GM18868 (cell line): ENCODE measurements around the gene CD58.

Experiments used
- ATAC-seq: cut with Tn5 transposase; IDR thresholded peaks from one replicate; pipeline ENCODE4 v1.9.1; 2021; ENCODE audit warnings: mild to moderate bottlenecking, moderate library complexity; ENCODE audit not compliant: unreplicated experiment

The CD58 gene

GRCh38 chr1:116511459-116512019, 59.3 kb downstream of the CD58 start:
- ATAC-seq, result no peak

GRCh38 chr1:116510361-116510760, 60.5 kb downstream of the CD58 start:
- ATAC-seq, result no peak

DNA sequence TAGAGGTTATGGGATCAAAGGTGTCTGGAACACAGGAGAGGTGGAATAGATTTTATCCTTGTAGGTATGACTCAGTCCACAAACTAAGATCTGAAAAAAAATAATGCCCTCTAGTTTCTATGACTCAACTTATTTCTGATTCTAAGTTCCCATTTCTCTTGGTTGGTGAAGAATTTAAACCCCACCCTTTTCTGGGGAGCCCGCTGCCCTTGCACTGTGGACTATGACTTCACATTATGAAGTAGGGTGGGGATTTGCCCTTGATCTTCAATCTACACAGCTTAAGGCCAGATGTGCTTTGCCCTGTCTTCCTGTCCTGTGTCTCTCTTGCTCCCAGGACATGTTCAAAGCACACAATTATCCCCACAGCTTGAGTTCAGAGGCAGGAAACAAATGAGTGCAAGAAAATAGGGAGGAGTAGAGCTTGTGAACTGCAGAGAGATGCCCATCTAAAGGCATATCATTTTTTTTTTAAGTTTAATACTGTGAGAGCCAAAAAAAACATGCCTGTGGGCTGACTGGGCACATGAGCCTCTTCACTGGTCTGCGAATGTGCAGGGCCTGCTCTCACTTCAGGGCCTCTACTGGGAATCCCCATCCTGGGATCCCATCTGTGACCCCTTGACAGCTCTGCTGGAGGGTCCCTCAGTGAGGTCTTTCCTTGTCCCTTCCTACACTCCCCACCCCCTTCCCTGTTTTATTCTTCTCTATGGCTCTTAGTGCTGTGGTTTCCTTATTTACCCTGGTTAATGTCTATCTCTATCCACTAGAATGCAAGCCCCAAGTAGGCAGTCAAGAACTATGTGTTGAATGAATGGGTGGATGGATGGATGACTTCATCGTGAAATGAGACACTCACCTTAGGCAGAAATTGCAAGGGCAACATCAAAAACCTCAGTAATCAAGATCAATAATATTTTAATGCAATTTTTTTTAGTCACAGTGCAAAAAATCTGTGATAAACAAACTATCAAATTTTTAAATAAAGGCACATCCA, 61.5 kb downstream of the CD58 start:
- ATAC-seq, result peak; percentile 59

- no peak for ATAC-seq
Measured at GRCh38 chr1:116508085-116508983, 62.5 kb downstream of the CD58 start.

DNA sequence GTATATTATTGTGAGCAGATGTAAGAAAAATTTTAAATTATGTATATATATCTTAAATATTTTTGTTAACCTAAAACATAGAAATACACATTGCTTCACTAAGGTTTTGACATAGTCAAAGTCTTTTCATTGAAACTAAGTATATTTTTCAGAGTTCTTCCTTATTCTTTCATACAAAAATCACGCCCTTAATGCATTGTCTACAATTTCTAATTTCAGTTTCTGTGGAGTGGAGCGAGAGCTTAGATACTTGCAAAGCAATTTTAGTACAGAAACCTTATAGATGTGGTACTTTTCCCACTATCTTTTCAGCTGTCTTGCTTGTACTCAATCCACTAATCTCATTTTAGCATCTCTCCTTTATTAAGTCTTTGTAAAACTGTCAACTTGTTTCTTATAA, 63.2 kb downstream of the CD58 start:
- no peak for ATAC-seq

- no peak for ATAC-seq
Measured at GRCh38 chr1:116506132-116507004, 64.5 kb downstream of the CD58 start.

- peak; percentile 85 for ATAC-seq
Measured at GRCh38 chr1:116504308-116505156, 66.3 kb downstream of the CD58 start.

GRCh38 chr1:116503546-116504307, 67.1 kb downstream of the CD58 start:
- ATAC-seq, result no peak

DNA sequence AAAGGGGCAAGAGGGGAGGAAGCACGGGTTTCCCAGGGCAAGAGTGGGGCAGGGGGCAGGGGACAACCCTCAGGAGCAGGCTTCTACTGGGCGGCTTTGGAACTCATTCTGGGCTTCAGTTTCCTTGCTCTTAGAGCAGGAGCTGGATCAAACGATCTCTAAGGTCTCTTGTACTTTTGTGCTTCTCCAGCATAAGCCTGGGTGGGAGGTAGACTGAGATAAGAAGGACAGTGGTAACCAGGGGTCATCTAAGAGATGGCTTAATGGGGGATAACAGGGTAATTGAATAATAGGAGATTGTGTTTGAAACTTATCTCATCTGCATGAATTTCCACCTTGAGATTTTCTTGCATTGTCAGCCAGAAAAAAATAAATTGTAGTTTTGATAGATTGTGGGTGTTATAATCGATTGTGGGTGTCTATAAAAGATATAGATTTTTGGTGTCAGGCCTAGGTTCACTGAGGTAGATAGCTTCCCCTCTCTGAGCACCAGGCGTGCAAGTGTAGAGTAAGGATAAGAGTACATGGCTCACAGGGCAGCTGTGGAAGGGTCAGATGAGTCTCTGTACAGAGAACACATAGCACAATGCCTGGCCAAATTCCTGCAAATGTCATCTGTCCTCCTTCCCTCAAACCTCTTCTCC, 68.0 kb downstream of the CD58 start:
- no peak for ATAC-seq

- no peak for ATAC-seq
Measured at GRCh38 chr1:116501870-116502244, 69.0 kb downstream of the CD58 start.

DNA sequence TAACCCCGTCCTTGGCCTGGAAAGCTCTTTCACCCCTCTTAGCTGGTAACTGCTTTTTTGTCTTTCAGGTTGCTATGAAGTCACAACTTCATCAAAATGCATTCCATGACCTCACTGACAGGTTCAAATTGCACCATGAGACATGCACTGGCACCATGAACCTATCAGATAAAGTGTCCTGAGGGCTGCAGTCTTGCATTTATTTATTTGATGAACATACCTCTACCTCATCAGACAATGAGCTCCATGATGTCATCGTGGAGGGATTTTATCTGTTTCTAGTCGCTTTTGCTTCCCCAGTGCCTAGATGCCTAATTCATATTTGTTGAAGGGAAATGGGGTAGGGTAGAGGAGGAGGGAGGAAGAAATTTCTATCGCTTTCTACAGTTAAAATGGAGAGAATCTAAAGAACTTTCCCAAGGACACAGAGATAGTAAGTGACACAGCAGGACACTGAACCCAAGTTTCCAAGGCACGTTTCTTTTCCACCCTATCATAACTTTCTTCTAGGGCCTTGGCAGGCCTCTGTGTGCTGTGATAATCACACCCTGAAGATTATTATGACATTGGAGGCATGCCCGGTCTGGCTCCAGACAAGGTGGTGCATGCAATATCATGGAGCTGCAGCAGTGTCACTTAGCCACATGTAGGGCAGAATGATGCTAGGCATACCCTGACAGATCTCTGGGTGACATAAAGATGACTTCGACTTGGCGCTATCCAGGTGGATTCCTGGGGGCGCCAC, 69.5 kb downstream of the CD58 start:
- ATAC-seq, result no peak

DNA sequence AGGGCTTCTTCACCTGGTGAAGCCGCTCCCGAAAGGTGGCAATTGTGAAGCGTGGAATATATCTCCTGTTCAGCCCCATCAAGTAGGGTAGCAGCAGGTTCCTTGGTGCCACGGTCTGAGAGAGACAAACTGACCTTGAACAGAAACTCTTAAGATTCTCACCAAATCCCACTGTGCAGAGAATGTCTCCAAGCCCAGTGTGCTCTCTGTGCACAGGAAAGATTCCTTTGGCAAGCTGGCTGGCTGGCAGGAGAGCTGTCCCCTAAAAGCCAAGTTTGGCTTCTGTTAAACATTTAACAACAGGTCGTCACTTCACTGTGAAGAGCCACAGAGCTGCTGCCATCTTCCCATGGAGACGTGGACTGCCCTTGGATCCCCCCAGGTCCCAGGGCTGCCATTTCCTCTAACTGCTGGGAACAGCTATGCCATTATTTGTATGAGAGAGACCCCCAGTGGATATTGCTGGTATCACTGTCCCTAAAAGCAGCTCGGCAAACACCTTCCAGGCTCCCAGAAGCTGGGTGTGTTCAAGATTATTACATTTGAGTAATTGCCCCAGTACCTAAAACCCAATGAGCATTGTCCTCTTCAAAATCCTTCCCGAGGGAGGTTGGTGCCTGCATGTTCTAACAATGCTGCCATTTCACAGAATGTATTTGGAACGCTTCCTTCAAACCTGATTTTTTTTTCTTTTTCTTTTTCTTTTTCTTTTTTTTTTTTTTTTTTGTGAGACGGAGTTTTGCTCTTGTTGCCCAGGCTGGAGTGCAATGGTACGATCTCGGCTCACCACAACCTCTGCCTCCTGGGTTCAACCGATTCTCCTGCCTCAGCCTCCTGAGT, 71.8 kb downstream of the CD58 start:
- ATAC-seq, result peak; percentile 62

- no peak for ATAC-seq
Measured at GRCh38 chr1:116497656-116498055, 73.2 kb downstream of the CD58 start.

DNA sequence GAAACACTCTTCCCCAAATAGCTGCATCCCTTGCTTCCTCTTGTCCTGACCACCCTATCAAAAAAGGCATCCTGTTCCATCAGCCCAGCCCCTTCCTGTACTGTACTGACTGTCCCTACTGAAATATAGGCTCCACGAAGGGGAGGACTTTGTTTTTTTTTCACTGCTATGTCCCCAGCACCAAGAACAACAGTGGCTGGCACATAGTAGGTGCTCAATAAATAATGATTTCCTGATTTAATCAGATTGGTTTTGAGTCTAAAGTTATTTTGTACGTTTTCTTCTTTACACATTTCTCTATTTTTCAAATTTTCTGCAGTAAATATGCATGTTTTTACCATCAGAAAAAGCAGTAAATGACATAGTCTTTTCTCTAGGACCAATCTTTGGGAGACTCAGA, 73.9 kb downstream of the CD58 start:
- no peak for ATAC-seq

GRCh38 chr1:116496380-116496779, 74.4 kb downstream of the CD58 start:
- no peak for ATAC-seq

DNA sequence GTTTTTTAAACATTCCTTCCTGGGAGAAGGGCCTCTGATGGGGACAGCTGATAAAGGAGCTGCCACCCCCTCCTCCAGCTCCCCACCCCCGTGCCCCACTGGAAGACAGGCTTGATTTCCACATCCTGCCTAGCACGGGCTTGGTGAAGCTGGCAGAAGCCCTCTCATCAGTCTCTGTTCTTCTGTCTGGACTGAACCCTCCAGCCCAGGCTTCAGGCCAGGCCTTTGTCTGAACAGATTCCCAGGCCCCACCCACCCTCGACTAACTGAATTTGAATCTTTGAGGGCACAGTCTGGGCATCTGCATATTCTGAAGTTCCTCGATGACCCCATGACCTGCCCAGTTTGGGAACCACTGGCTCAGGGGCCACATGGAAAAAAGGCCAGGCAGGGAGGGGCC, 75.3 kb downstream of the CD58 start:
- ATAC-seq, result no peak

DNA sequence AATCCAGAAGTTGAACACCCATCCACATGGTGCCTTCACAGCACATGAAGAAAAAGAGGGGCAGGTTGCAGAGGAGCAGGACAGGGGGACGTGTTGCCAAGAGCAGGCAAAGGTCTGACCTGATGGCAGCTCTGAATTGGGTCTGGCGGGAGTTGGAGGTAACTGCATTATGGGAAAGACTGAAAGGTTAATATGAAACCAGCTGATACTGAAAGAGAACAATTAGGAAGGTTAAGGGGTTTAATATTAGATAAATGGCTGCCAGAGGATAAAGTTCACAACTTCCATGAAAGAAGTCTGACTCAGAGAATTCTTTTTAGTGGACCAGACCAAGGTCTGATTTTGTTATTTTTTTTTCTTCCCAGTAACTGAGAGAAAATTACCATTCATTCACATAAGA, 76.1 kb downstream of the CD58 start:
- no peak for ATAC-seq
